T-helper 1 cell treated with Interleukin-12 subunit alpha and Interleukin-12 subunit beta and Interleukin-4 antibody, amounts not matched to agents 30 ng/mL and 1 ng/mL, for 36 hours (primary cell): Measurements from ENCODE around the gene BASP1. TPM values are rescaled to one million over a fixed set of nuclear protein-coding genes. Genes with fewer than 3 reads are reported as not detected.

Experiments used
- intact Hi-C: fragments of 100-400 bp; cut with micrococcal nuclease; formaldehyde crosslinking; loops from one replicate; pipeline ENCODE4 v1.15.1; 2024
- total RNA-seq: library from RNA; stranded (reverse); gene quantifications from 2 replicates; pipeline ENCODE4 v1.2.3, GENCODE V29; 2022

Gene BASP1
- total RNA-seq, 1 donor from 2014 or later: 0.98 TPM

DNA sequence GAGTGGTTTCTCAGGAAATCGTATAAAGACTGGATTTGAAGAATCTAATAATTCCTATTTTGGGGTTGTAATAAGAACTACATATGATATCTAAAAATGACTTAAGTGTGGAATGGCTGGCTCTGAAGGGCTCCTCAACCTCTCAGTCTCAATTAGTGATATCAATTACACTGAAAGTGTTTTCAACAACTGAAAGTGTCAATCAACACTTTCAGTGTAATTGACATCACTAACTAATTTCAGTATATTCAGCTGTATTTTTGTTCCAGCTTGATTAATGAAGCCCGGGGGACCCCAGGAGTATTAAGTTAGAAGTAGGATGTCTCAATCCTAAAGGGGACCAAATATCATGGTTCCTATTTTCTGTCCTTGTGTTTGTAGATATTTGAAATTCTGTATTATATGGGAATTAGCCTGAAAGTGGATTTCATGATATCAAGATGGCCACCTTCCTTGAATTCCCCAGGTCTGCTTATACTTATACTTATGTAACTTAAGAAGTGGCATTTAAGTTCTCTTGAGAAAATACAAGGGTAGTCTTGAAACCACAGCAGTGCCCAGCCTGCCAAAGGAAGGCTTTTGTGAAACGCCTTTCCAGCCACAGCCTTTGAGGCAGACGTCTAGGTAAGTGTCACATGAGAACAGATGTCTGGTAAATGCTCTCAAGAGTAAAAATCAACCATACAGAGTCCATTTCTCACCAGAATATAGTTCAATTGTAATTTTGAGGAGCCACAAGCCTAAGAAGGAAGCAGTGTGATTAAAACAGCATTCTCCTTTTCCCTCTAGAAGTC, 4.6 kb downstream of the BASP1 start:
- intact Hi-C loops: no loop called here

DNA sequence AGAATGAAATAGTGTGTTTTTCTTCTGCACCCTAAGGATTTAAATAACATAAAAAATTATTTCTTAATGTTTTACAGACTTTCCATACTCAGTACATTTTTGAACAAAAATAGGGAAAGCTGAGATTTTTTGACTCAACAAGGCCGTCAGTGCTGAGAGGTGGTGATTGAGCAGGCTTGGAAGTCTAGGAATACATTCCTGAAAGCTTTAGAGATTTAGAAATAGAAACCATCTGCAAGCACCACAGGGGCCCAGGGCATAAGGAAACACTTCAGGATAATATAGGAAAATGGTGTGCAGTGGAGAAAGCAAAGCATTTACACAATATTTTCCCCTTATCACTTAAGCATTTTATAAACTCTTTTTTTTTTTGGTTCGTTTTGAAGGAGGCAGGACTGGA, 5.2 kb downstream of the BASP1 start:
- intact Hi-C loops: no loop called here

DNA sequence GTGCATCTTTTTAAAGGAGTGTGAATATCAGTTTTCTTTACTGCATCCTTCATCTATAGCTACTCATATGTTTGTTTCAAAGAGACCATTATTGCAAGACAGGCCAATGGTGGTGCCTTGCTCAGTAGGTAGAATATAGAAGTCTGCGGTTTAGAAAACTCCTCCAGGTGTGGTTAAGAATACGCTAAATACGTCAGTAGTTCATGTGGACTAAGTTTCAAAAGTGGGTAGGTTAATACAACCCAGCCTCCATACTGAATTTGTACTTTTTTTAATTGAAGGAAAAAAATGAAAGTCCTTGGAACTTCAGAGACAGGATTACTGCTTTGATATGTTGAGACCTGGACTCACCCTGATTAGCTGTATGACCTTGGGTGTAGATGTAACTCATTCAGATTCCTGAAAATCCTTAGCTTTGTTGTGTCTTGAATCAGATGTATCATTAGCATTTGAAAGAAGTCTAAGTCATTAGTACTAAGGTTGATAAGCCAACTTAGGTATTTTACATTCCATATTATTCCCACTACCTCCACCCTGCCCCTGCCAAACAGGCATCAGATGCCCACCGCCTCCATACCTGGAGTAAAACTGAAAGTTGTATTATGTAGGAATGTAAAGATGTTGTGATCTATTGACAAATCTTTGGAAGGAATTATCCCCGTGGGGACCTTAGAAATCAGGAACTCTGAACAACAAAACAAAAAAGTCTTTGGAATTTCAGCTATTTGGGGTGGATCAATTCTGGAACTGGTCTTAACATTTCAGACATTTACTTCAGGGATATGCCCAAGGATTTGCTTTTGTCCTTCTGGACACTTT, 6.1 kb downstream of the BASP1 start:
- intact Hi-C loops: no loop called here

DNA sequence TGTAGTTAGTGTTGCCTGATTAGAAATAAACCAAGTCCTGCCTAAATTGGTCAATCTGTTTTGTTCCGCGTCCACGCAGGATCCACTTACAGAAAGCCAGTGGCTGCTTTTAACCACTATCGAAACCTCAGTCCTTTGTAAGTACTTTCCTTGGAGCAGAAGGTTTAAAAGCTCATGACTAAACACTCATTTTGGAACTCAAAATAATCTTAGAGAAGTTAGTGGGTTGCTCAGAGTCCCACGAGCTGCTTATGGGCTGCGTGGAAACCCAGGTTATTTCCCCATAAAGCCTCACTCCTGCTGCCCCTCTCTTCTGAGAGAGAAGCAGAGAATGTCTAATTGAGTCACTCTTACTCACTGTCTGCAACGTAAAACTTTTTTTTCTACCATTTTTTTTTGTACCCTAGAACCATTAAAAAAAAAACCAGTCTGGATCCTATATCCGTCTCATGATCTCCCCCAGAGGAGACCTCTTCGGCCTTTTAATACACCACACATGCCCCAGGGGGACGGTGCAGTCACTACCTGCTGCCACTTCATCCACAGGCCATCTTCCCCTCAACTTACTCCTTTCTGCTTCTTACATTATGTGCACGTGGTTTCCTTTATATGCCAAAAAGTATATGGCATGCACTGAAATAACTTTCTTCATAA, 7.6 kb downstream of the BASP1 start:
- intact Hi-C loops: no loop called here

DNA sequence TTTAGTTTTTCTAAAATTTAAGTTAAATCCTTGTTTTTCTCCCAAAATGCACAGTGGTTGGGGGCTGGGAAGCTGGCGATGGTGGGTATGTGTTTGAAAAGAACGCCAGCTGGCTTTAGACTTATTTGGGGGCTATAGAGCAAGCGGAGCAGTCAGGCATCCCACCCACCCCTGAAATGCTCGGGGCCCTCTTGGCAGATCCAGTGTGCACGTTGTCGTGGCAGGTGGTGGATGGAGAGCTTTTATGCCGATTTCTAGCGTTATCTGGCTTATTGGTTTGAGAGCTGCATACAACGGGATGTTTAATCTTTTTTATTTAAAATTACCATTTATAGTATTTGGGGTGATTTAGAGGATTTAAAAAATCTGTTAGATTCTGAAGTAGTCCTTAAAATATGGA, 8.1 kb downstream of the BASP1 start:
- intact Hi-C loops: no loop called here

DNA sequence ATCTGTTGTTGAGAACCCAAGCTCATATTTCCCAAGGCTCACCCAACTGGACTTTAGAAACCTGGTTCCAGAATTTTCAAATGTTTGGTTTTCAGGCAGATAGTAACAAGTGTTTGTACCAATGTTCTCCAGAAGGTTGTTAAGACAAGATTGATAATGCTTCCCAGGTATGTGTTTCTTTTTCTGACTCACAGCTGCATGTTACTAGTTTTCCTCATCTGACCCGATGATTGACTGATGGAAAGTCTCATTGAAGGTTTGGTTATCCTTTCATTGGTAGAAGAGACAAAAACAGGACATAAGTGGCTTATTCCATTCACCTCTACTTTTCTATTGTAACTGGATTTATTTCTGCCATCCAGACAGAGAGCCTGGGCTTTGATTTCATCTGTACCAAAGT, 10.4 kb downstream of the BASP1 start:
- intact Hi-C loops: no loop called here

DNA sequence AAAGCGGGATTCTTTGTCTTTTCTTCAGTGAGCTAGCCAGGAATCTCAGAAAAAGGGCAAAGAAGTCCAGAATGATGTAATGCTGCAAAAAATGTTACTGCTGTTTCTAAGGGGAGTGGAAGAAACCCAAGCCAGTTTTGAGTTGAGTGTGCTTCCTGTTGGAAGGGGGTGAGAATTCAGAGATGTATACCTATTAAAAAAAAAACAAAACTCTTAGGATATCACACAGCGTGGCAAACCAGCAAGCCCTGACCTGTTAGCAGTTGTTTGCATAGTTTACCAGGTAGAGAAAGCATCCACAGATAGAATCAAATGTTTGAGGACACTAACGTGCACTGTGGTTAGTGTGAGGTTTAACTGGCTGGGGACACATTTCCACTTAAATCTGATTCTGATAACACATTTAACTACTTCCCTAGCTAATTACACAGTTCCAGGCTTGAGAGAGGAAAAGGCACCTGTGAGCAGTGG, 11.4 kb downstream of the BASP1 start:
- intact Hi-C loops: no loop called here

DNA sequence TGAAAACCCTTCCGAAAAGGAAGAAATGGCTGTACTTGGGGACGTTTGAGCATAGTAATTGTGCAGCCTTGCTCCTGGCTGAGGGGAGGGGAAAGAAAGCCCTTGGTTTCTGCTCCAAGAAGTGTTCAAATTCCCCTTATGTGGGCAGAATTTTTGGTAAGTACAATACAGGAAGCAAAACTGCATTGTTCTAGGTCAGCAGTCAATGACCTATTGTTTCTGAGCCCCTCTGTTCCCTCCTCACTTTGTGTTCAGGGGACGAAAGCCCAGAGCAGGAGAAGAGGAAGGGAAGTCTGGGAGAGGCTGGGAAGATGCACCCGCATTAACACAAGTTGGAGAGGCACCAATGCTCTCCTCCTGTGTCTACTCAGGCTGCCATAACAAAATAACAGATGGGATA, 11.9 kb downstream of the BASP1 start:
- intact Hi-C loops: no loop called here

DNA sequence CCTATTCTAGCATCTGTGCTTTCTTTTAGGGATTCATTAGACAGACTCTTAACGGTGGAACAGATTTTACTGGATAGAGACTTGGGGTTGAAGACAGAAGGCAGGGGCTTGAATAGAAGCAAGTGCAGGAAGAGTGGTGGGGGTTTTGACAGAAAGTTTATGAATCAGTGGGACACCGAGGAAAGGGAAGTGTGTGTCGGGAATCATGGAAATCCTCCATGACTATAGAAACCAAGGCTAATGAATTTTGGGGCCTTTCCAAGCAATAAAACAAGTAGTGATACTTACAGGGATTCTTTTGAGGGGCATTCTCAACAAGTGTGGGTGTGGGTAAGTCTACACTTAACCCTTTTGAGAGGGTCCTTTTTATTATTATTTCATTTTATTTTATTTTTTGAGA, 12.8 kb downstream of the BASP1 start:
- intact Hi-C loops: no loop called here

DNA sequence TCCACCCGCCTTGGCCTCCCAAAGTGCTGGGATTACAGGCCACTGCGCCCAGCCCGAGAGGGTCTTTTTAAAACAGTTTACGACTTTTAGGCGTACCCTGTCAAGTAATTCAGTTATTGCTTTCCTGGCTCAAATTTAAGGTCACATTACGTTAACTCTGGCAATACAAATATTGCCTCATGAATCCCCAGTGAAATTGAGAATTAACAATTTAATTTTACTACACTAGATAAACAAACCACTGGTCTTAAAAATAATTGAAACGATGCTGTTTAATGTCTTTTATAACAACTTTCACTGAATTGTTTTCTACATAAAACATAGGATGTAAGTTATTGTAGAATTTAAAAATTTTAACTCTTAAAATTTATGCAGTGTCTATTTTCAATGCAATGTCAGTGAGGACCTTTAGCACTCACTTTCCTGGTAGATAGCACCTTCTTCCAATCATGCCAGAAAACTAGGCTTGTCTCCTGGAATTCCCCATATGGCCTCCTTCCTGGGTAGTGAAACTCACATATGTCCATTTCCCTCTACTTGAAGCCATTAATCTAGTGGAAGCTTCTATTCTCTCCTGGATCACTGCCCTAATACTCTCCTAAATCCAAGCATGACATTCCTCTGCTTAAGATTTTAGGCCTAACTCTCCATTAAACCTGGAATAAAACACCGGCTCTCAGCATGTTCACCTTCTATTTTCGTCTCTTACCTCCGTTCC, 13.5 kb downstream of the BASP1 start:
- intact Hi-C loops: no loop called here

DNA sequence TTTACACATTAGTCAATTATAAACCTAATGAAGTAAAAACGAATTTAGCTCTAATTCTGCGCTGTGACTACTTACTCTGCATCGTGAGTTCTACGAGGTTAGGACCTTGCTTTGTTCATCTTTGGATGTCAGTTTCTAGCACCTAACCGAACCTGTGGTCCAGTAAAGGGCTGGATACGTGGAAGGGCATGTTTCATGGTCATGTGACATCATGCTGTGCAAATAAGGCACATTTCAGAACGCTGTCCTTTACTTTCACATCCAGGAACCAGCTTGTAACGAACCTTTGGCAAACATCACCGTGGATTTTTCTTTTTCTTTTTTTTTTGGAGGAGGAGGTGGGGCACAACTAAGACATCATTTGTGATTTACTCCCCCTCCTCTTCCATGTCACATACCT, 15.0 kb downstream of the BASP1 start:
- intact Hi-C loops: no loop called here

DNA sequence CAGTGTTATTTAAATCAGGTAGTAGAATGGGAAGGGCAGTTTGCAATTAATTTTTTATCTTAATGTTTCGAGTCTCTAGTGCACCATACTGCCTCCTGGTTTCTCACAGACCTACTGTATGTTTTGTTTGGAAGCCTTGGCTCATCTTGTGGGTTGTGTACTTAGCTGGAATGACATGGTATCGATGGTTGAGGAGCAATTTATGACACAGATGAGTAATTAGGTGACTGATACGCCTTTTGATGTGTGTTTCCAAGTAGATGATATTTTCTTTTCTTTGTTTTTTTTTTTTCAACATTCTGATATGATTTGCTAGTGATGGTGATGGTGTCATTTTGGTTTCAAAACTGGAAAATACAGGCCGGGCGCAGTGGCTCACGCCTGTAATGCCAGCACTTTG, 16.1 kb downstream of the BASP1 start:
- intact Hi-C loops: no loop called here

DNA sequence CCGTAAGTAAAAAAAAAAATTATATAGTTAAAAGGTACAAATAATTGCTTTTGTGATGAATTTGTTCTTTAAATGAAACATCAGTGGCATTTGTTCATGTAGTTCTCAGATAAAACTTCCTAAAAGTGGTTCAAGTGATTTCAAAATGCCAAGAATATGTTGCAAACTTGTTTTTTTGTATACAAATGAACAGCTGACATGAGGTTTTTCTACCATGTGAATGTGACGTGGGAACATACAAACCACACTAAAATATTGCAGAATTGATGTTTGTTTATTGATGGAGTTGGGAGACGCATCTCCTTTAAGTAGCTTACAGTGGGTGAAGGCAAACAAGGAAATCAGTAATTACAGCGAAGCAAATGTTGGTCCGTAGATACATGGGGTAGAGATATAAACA, 16.9 kb downstream of the BASP1 start:
- intact Hi-C loops: no loop called here

DNA sequence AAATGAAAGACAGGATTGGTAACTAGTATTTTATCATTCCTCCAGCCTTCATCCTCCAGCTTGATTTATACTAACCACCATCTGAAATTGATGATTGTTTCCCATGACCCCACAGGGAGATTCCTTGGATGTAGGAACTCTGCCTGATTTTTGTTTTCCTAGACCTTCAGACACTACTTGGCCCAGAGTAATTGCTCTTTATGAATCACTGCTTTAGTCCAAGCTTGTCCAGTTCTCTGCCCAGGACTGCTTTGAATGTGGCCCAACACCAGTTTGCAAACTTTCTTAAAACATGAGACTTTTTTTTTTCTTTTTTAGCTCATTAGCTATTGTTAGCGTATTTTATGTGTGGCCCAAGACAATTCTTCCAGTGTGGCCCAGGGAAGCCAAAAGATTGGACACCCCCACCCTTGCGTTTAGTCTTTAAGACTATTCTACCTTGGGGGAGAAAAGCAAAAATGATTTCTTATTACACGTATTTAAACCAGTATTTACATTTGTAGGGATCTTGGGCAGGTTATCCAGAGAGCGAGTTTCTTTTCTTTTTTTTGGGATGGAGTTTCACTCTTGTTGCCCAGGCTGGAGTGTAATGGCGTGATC, 18.4 kb downstream of the BASP1 start:
- intact Hi-C loops: no loop called here

DNA sequence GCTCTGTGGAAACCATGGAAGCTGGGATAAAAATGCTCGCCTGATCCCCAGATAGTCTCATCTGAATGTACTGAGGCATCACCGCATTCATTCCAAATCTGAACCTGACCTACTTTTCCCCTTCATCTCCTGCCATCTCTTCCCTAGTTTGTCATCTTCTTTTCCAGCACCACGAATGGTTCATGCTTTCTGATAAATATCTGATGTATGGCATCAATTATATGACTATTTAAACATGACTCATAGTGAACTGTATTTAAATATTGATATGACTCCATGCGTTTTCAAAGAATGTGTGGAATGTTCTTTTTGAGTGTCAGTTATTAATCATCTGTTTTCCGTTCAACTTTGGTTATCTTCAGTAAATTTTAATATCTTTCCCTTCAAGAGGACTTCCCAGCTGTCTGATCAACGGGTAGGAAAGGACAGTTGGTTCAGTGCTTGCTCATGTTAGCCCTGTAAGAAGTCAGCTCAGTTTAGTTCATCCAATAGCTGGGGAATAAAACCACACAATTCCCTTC, 21.1 kb downstream of the BASP1 start:
- intact Hi-C loops: no loop called here

DNA sequence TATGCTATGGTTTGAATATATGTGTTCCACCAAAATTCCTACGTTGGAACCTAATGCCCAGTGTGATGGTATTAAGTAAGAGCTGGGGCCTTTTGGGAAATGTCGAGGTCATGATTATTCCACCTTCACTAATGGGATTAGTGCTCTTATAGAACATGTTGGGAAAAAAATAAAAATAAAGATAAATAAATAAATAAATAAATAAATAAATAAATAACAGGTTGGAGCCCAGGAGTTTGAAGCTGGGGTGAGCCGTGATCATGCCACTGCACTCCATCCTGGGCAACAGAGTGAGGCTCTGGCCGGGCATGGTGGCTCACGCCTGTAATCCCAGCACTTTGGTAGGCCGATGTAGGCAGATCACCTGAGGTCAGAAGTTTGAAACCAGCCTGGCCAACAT, 22.5 kb downstream of the BASP1 start:
- intact Hi-C loops: no loop called here

DNA sequence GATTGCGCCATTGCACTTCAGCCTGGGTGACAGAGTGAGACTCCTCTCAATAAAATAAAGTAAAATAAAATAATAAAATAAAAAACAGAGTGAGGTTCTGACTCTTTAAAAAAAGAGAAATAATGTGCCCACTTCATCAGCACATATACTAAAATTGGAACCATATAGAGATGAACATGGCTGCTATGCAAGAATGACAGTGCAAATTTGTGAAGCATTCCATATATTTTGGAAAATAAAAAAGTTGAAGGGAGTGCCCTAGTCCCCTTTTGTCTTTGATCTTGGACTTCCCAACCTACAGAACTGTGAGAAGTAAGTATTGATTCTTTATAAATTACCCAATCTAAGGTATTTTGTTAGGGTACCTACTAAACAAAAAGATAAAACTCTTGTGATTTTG, 23.1 kb downstream of the BASP1 start:
- intact Hi-C loops: no loop called here

DNA sequence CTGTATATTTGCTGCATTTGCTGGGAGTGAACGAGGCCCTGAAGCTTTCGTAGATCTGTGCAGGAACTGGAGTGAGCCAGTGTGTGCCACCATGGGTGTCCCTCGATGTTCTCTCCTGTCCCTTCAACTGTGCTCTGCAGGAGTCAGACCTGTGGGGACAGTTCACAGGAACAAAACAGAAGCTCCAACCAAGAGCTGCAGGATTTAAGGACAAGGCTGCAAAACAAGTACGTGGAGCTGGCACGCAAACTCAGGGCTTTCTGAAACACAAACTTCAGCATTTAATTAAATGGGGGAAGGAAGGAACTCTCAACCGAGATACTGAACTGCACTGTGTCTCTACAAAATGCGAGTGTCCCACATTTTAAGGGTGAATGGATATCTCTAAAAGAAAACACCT, 24.2 kb downstream of the BASP1 start:
- intact Hi-C loops: no loop called here

DNA sequence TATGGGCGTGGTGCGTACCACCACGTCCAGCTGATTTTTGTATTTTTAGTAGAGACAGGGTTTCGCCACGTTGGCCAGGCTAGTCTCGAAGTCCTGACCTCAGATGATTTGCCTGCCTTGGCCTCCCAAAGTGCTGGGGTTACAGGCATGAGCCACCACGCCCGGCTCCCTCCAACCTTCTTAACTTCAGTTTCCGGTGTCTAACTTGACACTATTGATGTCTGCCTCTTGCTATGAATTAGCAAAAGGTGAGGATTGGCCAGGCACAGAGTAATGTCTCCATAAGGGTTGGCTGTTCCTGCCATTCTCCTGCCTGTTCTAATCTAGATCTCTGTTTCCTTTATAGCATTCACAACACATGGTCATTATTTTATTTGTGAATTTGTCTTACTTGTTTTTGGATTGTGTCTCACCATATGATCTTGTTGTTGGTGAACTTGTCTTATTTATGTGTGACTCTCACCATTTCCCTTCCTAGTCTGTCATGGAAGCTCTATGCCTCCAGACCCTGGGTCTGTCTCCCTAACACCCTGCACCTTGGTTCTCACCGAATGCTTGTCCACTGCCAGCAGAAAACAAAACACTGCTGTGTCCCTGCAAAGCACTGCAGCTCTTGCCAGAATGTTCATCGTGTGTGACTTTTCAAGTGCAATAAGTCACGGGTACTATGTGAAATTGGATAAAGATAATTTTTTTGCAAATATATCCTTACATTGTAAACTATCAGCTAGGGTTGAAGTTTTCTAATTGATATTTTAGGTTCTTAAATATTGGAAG, 26.0 kb downstream of the BASP1 start:
- intact Hi-C loops: no loop called here

DNA sequence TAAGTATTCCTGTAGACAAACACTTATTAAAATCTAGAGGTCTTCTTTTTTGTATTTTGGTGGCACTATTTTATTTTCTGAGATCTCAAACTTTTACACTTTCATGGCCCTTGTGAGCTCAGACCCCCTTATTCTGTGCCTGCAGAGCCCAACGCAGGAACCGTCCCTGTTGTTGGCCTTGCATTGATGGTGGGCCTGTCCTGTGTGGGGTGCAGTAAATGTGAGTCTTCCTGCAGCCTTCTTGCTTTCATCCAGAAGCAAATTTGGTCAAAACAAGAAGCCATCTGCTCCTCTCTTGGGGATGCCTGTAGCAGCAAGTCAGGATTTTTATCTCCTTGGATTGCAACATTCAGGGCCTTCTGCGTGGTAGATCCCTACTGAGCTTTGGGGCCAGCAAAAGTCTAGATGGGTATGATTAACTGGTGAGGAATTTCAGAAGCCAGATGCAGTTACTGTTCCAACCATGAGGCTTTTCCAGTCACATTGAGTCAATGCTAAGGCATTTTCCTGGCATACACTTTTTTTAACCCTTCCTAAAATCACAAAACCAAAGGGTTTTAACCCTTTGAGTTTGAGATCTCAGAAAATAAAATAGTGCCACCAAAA, 31.7 kb downstream of the BASP1 start:
- intact Hi-C loops: no loop called here
